Lower lobe of right lung (tissue), 2 donors: ENCODE data around the gene NCK2. TPM values are rescaled to one million over a fixed set of nuclear protein-coding genes. Genes with fewer than 3 reads are reported as not detected.
"Not testable (repeated sequence)": the region's sequence is repeated elsewhere in the genome, so short reads cannot be mapped to it uniquely, and the experiment has no call there.

Experiments used
- ATAC-seq, 2 donors: fragments of 200-7000 bp; cut with Tn5 transposase; one replicate each; pipeline ENCODE4 v1.9.1; 2020 to 2022; ENCODE audit warnings: mild to moderate bottlenecking in 2 of 2, moderate library complexity in 2 of 2
- DNase-seq: peaks from one replicate; pipeline ENCODE4 v3.0.0-alpha.2; 2020
- H3K27ac ChIP-seq: fragments of 200-600 bp; one replicate; pipeline ENCODE4 v1.8.0; 2022
- H3K27me3 ChIP-seq: fragments of 200-600 bp; one replicate; pipeline ENCODE4 v1.8.0; 2022; ENCODE audit warnings: low read depth
- H3K36me3 ChIP-seq: fragments of 200-600 bp; one replicate; pipeline ENCODE4 v1.8.0; 2022; ENCODE audit warnings: mild to moderate bottlenecking
- H3K4me1 ChIP-seq: fragments of 200-600 bp; one replicate; pipeline ENCODE4 v1.8.0; 2022
- H3K4me3 ChIP-seq: fragments of 200-600 bp; one replicate; pipeline ENCODE4 v1.8.0; 2022; ENCODE audit warnings: mild to moderate bottlenecking
- H3K9me3 ChIP-seq: fragments of 200-600 bp; one replicate; pipeline ENCODE4 v1.8.0; 2022
- intact Hi-C: fragments of 100-400 bp; cut with DNase I; formaldehyde crosslinking; loops from one replicate; pipeline ENCODE4 v1.11.0; 2022
- total RNA-seq: library from RNA; stranded (reverse); fragmentation: NEBNext Ultra II Directional; extraction: Animal tissue kit (Norgen Biotek cat#: 25700); gene quantifications from one replicate; pipeline ENCODE4 v1.2.1, GENCODE V29; 2021
- TF ChIP-seq, protein P1 (sequence below): fragments of 200-600 bp; IDR thresholded peaks from one replicate; pipeline ENCODE4 v1.8.0; 2022; ENCODE audit warnings: antibody characterized with exemption, mild to moderate bottlenecking
- donor health status: DM: no; HTN: yes; CAD: no; lungs with severe emphysema.

NCK2 gene
- total RNA-seq, 1 donor from 2014 or later: 36.7 TPM

DNA sequence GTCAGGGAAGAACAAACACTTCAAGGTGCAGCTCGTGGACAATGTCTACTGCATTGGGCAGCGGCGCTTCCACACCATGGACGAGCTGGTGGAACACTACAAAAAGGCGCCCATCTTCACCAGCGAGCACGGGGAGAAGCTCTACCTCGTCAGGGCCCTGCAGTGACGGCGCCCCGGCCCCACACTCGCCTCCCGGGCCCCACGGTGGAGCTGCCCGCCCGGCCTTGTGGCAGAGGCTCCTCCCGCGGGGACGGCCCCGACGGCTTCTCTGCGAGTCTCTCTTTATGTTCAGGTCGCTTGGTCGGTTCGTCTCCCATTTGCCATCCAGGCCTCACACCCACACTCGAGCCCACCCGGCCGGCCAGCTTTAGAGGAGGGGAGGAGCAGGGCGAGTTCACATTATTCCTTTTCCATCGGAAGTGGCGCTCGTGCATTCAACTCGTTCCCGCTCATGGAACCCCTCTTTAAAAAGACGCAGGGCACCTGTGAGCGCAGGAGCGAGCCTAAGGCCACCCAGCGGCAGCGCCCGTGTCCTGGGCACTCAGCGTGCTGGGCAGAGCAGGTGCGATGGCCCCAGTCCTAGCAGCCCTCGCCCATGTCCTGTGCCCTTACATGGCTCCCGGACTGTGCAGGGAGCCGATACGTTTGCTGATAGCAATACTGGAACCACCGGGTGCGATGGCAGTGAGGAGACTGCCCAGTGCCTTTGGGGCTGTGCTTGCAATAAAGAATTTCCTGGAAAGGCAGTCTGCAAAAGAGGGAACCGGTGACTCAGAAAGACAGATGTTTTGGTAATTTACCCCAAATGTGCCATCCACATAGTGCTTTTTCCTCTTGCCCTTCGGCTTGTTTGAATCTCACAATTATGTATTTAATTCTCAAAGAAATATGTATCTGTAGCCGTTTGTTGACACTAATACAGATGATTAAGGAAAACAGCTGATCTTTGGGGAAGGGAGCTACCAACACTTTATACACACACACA lies 148.6 kb downstream of the NCK2 start:
- no peaks in the 10 kb centered on the region for H3K9me3 ChIP-seq
- ATAC-seq: no peak
- no peak overlapping the region for H3K27ac ChIP-seq
- H3K27me3 ChIP-seq: no peaks in the 10 kb centered on the region
- H3K36me3 ChIP-seq: peaks cover 20% of the 10 kb centered on the region
- no peak for DNase-seq
- no peaks in the 10 kb centered on the region for H3K4me1 ChIP-seq
- intact Hi-C loops: no loop called here
- TF ChIP-seq, protein P1, sequence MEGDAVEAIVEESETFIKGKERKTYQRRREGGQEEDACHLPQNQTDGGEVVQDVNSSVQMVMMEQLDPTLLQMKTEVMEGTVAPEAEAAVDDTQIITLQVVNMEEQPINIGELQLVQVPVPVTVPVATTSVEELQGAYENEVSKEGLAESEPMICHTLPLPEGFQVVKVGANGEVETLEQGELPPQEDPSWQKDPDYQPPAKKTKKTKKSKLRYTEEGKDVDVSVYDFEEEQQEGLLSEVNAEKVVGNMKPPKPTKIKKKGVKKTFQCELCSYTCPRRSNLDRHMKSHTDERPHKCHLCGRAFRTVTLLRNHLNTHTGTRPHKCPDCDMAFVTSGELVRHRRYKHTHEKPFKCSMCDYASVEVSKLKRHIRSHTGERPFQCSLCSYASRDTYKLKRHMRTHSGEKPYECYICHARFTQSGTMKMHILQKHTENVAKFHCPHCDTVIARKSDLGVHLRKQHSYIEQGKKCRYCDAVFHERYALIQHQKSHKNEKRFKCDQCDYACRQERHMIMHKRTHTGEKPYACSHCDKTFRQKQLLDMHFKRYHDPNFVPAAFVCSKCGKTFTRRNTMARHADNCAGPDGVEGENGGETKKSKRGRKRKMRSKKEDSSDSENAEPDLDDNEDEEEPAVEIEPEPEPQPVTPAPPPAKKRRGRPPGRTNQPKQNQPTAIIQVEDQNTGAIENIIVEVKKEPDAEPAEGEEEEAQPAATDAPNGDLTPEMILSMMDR: no peak
- no peak overlapping the region for H3K4me3 ChIP-seq

DNA sequence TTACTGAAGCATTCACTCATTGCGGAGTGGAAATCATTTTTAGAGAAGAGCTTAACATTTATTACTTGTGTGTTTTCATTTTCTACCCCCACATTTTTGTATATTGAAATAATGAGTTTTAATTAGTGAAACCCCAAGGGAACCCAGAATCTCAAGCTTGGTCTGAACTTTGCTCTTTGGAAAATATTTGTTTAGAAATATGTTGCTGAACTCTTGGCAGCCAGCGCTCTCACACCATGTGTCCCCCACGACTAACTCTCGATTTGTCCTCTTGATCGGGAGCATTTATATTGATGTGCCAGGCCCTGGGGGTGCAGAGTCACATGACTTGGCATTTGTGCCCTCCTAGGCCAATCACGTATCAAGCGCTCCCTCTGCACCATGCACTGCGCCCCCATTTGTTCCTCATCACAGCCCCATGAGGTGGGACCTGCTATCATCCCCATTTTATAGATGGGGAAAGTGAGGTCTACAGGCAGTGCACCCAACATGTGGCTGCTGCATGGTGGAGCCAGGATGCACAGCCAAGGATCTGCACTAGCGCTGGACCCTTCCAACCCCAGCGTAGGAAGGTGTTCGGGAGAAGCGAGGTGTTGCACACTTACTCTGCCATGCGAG lies 149.7 kb downstream of the NCK2 start:
- Histone ChIP-seq H3K9me3 (no peaks in the 10 kb centered on the region), H3K27ac (no peak overlapping the region), H3K4me3 (no peak overlapping the region), H3K36me3 (peaks cover 20% of the 10 kb centered on the region), H3K4me1 (no peaks in the 10 kb centered on the region), H3K27me3 (no peaks in the 10 kb centered on the region)
- intact Hi-C loops: no loop called here
- ATAC-seq (no peak), DNase-seq (no peak)
- TF ChIP-seq, protein P1: no peak

GRCh38 chr2:105895990-105896764 lies 151.5 kb downstream of the NCK2 start:
- Histone ChIP-seq H3K36me3 (peaks cover 20% of the 10 kb centered on the region), H3K27ac (no peak overlapping the region), H3K4me1 (no peaks in the 10 kb centered on the region), H3K4me3 (no peak overlapping the region), H3K9me3 (no peaks in the 10 kb centered on the region), H3K27me3 (no peaks in the 10 kb centered on the region)
- DNase-seq (no peak), ATAC-seq (no peak)
- intact Hi-C loops: no loop called here
- TF ChIP-seq, protein P1: no peak

- DNase-seq (no peak), ATAC-seq (no peak)
- H3K9me3 ChIP-seq: no peaks in the 10 kb centered on the region
- no peaks in the 10 kb centered on the region for H3K4me1 ChIP-seq
- TF ChIP-seq, protein P1: no peak
- H3K4me3 ChIP-seq: no peak overlapping the region
- no peak overlapping the region for H3K27ac ChIP-seq
- no peaks in the 10 kb centered on the region for H3K27me3 ChIP-seq
- intact Hi-C loops: no loop called here
- H3K36me3 ChIP-seq: peaks cover 20% of the 10 kb centered on the region
These were observed 152.1 kb downstream of the NCK2 start for GRCh38 chr2:105896765-105897163.

DNA sequence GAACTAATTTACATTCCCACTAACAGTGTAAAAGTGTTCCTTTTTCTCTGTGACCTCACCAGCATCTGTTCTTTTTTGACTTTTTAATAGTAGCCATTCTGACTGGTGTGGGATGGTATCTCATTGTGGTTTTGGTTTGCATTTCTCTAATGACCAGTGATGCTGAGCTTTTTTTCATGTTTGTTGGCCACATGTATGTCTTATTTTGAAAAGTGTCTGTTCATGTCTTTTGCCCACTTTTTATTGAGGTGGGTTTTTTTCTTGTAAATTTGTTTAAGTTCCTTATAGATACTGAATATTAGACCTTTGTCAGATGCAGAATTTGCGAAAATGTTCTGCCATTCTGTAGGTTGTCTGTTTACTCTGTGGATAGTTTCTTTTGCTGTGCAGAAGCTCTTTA lies 153.0 kb downstream of the NCK2 start:
- H3K27ac ChIP-seq, H3K4me1 ChIP-seq, DNase-seq, intact Hi-C loops, H3K27me3 ChIP-seq, ATAC-seq, H3K9me3 ChIP-seq, H3K4me3 ChIP-seq: not testable (repeated sequence)
- peaks cover 20% of the 10 kb centered on the region for H3K36me3 ChIP-seq
